NCI-H1092 treated with DMSO at 0.1 percent for 48 hours (cell line): ENCODE data around the gene GID8.

Experiments used
- DNase-seq: peaks from one replicate; lab custom pipeline; 2025; lab: John Stamatoyannopoulos, UW

The GID8 gene

GRCh38 chr20:62970307-62971210, 32.6 kb downstream of the GID8 start:
- DNase-seq = no peak

DNA sequence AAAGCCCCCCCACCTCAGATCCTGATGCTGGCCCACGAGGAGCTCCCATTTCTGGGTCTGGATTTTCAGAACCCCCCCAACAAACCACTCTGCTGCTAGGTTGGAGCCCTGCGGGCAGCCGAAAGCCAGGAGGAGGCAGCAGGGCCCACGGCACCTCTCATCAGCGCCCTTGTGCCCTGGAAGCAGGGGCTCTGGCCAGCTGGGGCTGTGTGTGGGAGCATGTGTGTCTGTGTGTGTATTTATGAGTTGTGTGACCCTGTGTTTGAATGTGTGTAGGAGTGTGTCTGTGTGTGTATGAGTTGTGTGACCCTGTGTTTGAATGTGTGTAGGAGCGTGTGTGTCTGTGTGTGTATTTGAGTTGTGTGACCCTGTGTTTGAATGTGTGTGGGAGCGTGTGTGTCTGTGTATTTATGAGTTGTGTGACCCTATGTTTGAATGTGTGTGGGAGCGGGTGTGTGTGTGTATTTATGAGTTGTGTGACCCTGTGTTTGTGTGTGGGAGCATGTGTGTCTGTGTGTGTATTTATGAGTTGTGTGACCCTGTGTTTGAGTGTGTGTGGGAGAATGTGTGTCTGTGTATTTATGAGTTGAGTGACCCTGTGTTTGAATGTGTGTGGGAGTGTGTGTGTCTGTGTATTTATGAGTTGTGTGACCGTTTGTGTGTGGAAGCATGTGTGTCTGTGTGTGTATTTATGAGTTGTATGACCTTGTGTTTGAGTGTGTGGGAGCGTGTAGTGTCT, 33.4 kb downstream of the GID8 start:
- no peak for DNase-seq

GRCh38 chr20:62971950-62972844, 34.2 kb downstream of the GID8 start:
- DNase-seq = peak; percentile 69

DNA sequence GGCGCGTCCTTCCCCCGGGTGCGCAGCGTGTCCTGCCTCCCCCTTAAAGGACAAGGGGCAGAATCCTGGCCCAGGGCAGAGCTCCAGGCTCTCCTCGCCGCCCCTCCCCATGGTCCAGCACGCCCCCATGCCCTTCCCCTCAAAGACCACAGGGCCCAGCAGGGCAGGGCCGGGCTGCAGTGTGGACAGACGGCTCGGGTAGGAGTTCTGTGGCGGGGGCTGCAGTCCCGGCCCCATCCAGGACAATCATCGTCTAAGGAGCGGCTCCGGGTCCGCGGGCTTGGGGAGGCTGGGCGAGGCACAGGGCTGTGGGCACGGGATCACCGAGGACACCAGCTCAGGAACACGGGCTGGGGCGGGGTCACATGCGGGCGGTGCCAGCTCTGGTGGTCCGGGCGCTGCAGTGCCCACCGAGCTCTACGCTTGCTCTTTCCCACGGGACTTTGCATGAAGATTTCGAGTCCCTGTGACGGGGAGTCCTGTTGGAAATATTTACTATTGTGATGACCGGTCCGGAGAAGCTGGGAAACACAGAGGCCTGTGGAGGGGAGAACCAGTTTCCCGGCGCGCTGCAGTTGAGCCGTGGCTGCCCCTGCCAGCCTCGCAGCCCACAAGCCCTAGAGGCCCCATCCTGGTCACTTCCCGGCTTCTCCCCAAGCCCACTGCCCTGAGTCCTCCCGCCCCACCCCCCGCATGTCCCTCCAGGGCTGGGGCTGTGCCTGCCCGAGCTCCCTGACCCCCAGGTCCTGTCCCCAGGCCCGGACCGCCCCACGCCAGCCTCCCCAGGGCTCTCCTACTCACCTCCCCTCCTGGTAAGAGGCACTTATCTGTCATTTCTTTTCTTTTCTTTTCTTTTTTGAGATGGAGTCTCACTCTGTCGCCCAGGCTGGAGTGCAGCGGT, 35.1 kb downstream of the GID8 start:
- DNase-seq = no peak

GRCh38 chr20:62975251-62975760, 37.4 kb downstream of the GID8 start:
- no peak for DNase-seq

- DNase-seq = no peak
Observed at GRCh38 chr20:62975812-62976508, 38.0 kb downstream of the GID8 start.

- DNase-seq = no peak
Observed at GRCh38 chr20:62976886-62977285, 38.9 kb downstream of the GID8 start.

DNA sequence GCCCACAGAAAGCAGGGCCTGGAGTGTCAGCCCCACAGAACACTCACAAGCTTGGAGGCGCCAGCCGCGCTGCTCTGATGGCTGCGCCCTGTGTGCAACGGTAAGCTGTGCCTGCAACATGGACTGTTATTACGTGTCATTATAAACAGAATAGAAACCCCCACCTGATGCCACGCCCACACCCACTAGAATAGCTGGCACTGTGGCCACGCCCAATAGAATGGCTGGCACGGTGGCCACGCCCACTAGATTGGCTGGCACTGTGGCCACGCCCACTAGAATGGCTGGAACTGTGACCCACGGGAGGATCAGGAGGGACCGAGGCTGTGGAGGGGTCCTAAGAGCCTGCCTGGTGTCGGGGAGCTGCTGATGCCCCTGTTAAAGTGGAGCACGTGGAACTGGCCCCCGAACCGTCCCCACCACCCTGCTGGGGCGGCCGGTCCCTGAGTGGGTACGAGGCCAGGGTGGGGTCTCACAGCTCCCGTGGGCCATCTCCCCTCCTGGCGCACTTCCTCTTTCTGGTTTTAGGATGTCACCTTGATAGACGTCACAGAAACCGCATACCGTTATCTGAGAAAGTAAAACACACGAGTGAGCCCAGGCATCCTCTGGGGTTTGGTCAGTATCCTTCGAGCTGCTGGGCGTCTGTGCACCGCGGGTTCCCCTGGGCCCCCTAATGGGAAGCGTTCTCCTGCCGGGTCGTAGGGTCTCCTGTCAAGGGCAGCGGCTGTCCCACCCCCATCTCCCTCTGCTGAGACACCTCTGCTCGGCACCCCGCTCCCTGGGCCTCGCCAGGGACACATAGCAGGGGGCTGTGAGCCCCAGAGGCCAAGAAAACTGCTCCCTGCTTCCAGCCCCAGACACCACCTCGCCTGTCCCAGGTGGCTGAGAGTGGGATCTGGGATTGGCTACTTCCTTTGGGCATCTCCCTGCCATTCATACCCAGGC, 39.9 kb downstream of the GID8 start:
- DNase-seq = no peak

DNA sequence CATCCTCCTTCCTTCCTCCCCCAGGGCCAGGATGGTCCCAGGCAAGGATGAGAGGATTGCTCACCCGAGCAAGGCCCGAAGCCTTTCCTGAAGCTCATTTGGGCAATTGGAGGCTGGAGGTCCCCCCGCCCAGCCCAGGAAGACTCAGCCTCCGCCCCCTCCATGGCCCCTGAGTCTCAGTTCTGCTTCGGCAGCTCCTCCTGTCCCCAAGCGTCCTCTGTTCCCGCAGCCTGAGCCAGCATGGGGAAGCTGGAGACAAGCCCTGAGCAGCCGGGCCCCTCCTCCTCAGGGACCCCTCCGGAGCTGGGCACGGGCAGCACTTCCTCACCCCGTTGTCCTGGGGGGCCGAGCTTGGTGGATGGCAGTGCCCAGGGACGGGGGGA, 40.6 kb downstream of the GID8 start:
- DNase-seq = no peak

- no peak for DNase-seq
Observed at GRCh38 chr20:62979310-62979709, 41.4 kb downstream of the GID8 start.

DNA sequence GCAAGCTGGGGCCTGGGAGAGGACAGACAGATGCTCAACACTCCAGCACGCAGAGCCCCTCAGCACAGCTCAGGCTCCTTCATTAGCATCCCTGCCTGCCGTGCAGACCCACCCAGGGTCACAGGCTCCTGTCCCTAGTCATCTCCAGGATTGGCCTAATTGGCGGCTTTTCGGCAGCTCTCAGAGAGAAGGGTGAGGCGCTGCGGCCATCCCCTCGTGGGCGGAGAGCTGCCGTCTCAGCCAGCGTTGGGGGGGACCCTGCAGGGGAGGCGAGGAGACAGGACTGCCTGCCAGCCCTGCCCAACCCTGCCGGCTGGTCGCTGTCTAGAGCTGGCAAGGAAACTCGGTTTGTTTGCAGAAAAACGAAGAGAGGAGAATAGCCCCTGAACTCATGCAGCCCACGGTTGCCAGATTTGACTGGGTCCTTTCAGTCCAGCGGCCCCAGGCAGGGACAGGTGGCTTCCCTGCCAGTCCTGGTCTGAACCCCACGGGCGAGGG, 42.0 kb downstream of the GID8 start:
- peak; percentile 62 for DNase-seq

- peak; percentile 60 for DNase-seq
Observed at GRCh38 chr20:62980380-62980960, 42.5 kb downstream of the GID8 start.

- DNase-seq = peak; percentile 33
Observed at GRCh38 chr20:62980970-62981369, 43.0 kb downstream of the GID8 start.

- no peak for DNase-seq
Observed at GRCh38 chr20:62982124-62983075, 44.5 kb downstream of the GID8 start.

DNA sequence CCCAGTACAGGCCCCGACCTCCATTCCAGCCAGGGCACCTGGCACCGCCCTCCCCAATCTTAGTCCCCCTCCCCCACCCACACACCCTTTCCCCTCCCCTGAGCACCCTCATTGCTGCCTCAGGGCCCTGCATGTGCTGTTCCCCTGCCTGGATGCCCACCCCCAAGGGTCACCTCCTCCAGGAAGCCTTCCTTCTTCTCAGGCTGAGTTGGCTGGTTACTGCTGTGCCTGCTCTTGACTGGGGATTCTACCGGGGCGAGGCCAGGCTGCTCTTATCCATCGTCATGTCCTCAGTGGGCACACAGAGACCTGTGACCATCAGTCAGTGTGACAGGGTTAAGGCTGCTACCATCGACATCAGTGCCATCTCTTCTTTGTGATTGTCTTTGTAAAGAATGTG, 45.3 kb downstream of the GID8 start:
- no peak for DNase-seq

DNA sequence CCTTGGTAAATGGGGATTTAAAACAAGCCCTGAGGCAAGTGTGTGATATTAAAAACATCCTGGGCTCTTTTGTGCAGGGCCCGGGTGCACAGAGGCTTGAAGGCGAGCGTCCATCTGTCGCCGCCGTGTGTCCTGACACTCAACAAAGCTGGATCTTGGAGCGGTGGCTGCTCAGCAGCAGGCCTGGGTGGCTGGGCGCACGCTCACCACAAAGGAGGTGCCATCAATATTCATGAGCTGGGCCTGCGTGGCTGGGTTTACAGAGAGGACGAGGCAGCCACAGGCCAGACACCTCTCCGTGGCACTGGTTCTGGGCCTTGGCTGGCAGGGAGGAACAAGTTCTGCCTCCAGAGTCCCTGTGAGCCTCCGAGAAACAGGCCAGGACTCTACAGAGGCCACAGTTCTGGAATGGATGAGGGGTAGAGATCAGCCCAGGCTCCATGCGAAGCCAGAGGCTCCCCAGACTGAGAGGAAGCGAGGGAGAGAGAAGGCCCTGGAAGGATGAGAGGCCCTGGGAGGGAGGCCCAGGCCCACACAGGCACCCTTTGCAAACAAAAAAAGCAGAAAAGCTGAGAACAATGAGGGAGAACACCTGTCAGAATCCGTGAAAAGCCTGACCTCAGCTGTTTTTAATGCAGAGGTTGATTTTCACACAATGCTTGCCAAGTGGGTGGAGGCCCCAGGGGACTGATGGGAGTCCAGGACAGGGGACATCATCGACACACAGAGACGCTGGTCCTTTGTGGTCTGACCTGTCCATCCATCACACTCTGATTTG, 46.9 kb downstream of the GID8 start:
- peak; percentile 48 for DNase-seq

DNA sequence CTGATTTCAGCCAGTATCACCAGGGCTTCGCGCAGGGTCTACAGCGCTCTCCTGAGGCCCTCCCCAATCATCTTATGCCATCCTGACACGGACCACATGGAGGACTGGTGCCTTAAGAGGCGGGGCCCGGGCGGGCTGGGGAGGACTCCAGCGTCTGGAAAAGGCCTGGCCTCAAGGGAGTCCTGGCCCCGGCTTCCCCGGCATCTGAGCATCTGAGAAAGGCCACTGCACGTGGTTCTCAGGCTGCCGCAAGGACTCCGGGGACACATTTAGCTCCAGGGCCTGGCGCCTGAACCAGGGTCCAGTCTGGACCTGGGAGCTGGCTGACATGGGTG, 47.5 kb downstream of the GID8 start:
- DNase-seq = no peak
